ENCODE measurements around the gene ROBO1. TPM values are rescaled to one million over a fixed set of nuclear protein-coding genes. Genes with fewer than 3 reads are reported as not detected.
"Not testable (repeated sequence)": the region's sequence is repeated elsewhere in the genome, so short reads cannot be mapped to it uniquely, and the experiment has no call there.

The ROBO1 gene
- polyA plus RNA-seq, 4 donors = 88.9 to 114 (median 107) TPM

- no peak for DNase-seq (ENCODE audit: low read depth in 4 of 4, low spot score in 2 of 4)
Measured at GRCh38 chr3:79329154-79329553, 438.6 kb downstream of the ROBO1 start.

GRCh38 chr3:79326642-79327041 lies 441.2 kb downstream of the ROBO1 start:
- DNase-seq (ENCODE audit: low read depth in 4 of 4, low spot score in 2 of 4) = no peak

- DNase-seq (ENCODE audit: low read depth in 4 of 4, low spot score in 2 of 4) = not testable (repeated sequence)
Measured at GRCh38 chr3:79325833-79326383, 441.9 kb downstream of the ROBO1 start.

GRCh38 chr3:79317551-79318518 lies 450.0 kb downstream of the ROBO1 start:
- DNase-seq (ENCODE audit: low read depth in 4 of 4, low spot score in 2 of 4) = no peak

GRCh38 chr3:79314962-79315361 lies 452.8 kb downstream of the ROBO1 start:
- DNase-seq (ENCODE audit: low read depth in 4 of 4, low spot score in 2 of 4) = no peak

GRCh38 chr3:79314544-79314943 lies 453.3 kb downstream of the ROBO1 start:
- no peak for DNase-seq (ENCODE audit: low read depth in 4 of 4, low spot score in 2 of 4)

- no peak for DNase-seq (ENCODE audit: low read depth in 4 of 4, low spot score in 2 of 4)
Measured at GRCh38 chr3:79310016-79310415, 457.8 kb downstream of the ROBO1 start.

- no peak for DNase-seq (ENCODE audit: low read depth in 4 of 4, low spot score in 2 of 4)
Measured at GRCh38 chr3:79306934-79307570, 460.7 kb downstream of the ROBO1 start.

GRCh38 chr3:79299949-79300635 lies 467.7 kb downstream of the ROBO1 start:
- DNase-seq (ENCODE audit: low read depth in 4 of 4, low spot score in 2 of 4) = not testable (repeated sequence)

GRCh38 chr3:79297245-79297960 lies 470.4 kb downstream of the ROBO1 start:
- no peak for DNase-seq (ENCODE audit: low read depth in 4 of 4, low spot score in 2 of 4)

GRCh38 chr3:79286882-79287281 lies 480.9 kb downstream of the ROBO1 start:
- no peak for DNase-seq (ENCODE audit: low read depth in 4 of 4, low spot score in 2 of 4)

- no peak for DNase-seq (ENCODE audit: low read depth in 4 of 4, low spot score in 2 of 4)
Measured at GRCh38 chr3:79285871-79286270, 481.9 kb downstream of the ROBO1 start.

GRCh38 chr3:79285380-79285779 lies 482.4 kb downstream of the ROBO1 start:
- no peak for DNase-seq (ENCODE audit: low read depth in 4 of 4, low spot score in 2 of 4)

GRCh38 chr3:79284781-79285180 lies 483.0 kb downstream of the ROBO1 start:
- DNase-seq (ENCODE audit: low read depth in 4 of 4, low spot score in 2 of 4) = no peak

GRCh38 chr3:79278681-79279080 lies 489.1 kb downstream of the ROBO1 start:
- DNase-seq (ENCODE audit: low read depth in 4 of 4, low spot score in 2 of 4) = no peak

- DNase-seq (ENCODE audit: low read depth in 4 of 4, low spot score in 2 of 4) = no peak
Measured at GRCh38 chr3:79268422-79268821, 499.4 kb downstream of the ROBO1 start.

- DNase-seq (ENCODE audit: low read depth in 4 of 4, low spot score in 2 of 4) = no peak
Measured at GRCh38 chr3:79264892-79265291, 502.9 kb downstream of the ROBO1 start.

- no peak for DNase-seq (ENCODE audit: low read depth in 4 of 4, low spot score in 2 of 4)
Measured at GRCh38 chr3:79263423-79263822, 504.4 kb downstream of the ROBO1 start.

- DNase-seq (ENCODE audit: low read depth in 4 of 4, low spot score in 2 of 4) = no peak
Measured at GRCh38 chr3:79258479-79258878, 509.3 kb downstream of the ROBO1 start.

- no peak for DNase-seq (ENCODE audit: low read depth in 4 of 4, low spot score in 2 of 4)
Measured at GRCh38 chr3:79257791-79258190, 510.0 kb downstream of the ROBO1 start.
